H1 (cell line): Measurements from ENCODE around the gene XDH. TPM values are rescaled to one million over a fixed set of nuclear protein-coding genes. Genes with fewer than 3 reads are reported as not detected.

ENCODE experiments used
- CTCF ChIA-PET: fragments of 300-600 bp; sonication (Branson Sonifier 250); formaldehyde crosslinking; loops from one replicate; lab custom pipeline; 2021; ENCODE audit not compliant: partially characterized antibody; lab: Charles Lee
- POLR2A ChIA-PET: fragments of 300-600 bp; sonication (Branson Sonifier 250); formaldehyde crosslinking; loops from one replicate; lab custom pipeline; 2021; ENCODE audit warnings: inconsistent platforms; ENCODE audit not compliant: partially characterized antibody; lab: Charles Lee
- DNase-seq, 2 experiments: peaks; one replicate each; pipeline versions ENCODE4 v3.0.0 to v3.0.0-alpha.2; 2010 to 2022; ENCODE audit warnings: low spot score in 2 of 2, low read depth in 1 of 2, mixed read lengths in 1 of 2
- FAIRE-seq: peaks from 2 replicates; lab custom pipeline; 2011; peaks lifted over from hg19 to GRCh38; lab: Jason Lieb, UNC
- H2AFZ ChIP-seq: 2 replicates; pipeline ENCODE4 v1.8.1; 2012; ENCODE audit warnings: low read length, inconsistent platforms
- H2AK5ac ChIP-seq: 2 replicates; pipeline ENCODE4 v1.6.1; 2013; ENCODE audit warnings: low read depth, low read length
- H2BK120ac ChIP-seq: replicated peaks from 2 replicates; pipeline ENCODE3; 2013; ENCODE audit warnings: low read depth, low read length, inconsistent platforms
- H2BK12ac ChIP-seq: 2 replicates; pipeline ENCODE4 v1.6.1; 2013; ENCODE audit warnings: low read depth, low read length
- H2BK15ac ChIP-seq: 2 replicates; pipeline ENCODE4 v1.6.1; 2013; ENCODE audit warnings: low read length
- H2BK20ac ChIP-seq: 2 replicates; pipeline ENCODE4 v1.6.1; 2013; ENCODE audit warnings: low read length
- H2BK5ac ChIP-seq: 2 replicates; pipeline ENCODE4 v1.6.1; 2013; ENCODE audit warnings: low read depth, low read length
- H3K14ac ChIP-seq: 2 replicates; pipeline ENCODE4 v1.6.1; 2013; ENCODE audit warnings: inconsistent platforms; ENCODE audit not compliant: insufficient read length
- H3K18ac ChIP-seq: 2 replicates; pipeline ENCODE4 v1.6.1; 2013; ENCODE audit warnings: low read length; ENCODE audit errors: extremely low read depth
- H3K23ac ChIP-seq: 2 replicates; pipeline ENCODE4 v1.6.1; 2013; ENCODE audit warnings: inconsistent platforms; ENCODE audit not compliant: insufficient read length
- H3K23me2 ChIP-seq: 2 replicates; pipeline ENCODE4 v1.6.1; 2013; ENCODE audit warnings: low read depth, low read length
- H3K27ac ChIP-seq: 2 replicates; pipeline ENCODE4 v1.6.1; 2011; ENCODE audit warnings: low read depth, low read length, inconsistent platforms
- H3K27me3 ChIP-seq, 4 experiments: replicated peaks in 1 of 4; 1 replicate in 1 of 4; 2 replicates in 3 of 4; pipeline versions ENCODE4 v1.6.1 to v1.8.1; 2011 to 2013; ENCODE audit warnings: low read length in 3 of 4, mild to moderate bottlenecking in 3 of 4, inconsistent platforms in 2 of 4, mixed read lengths in 2 of 4, moderate library complexity in 1 of 4; ENCODE audit not compliant: control insufficient read depth in 3 of 4, insufficient read depth in 3 of 4; ENCODE audit errors: extremely low read depth in 1 of 4
- H3K36me3 ChIP-seq, 4 experiments: 2 replicates each; pipeline versions ENCODE4 v1.6.1 to v1.8.1; 2011 to 2013; ENCODE audit warnings: mild to moderate bottlenecking in 4 of 4, low read length in 3 of 4, moderate library complexity in 2 of 4, control low read depth in 1 of 4, inconsistent platforms in 1 of 4; ENCODE audit not compliant: insufficient read depth in 4 of 4, control insufficient read depth in 2 of 4
- H3K4ac ChIP-seq: replicated peaks from 2 replicates; pipeline ENCODE3; 2013; ENCODE audit warnings: low read length, low read depth, mixed read lengths, inconsistent platforms; ENCODE audit not compliant: insufficient read length
- H3K4me1 ChIP-seq, 4 experiments: replicated peaks in 1 of 4; 1 replicate in 1 of 4; 2 replicates in 3 of 4; pipeline versions ENCODE4 v1.6.1 to v1.8.1; 2011 to 2013; ENCODE audit warnings: low read length in 3 of 4, inconsistent platforms in 2 of 4, mixed read lengths in 1 of 4; ENCODE audit not compliant: insufficient read depth in 4 of 4, control insufficient read depth in 3 of 4
- H3K4me2 ChIP-seq, 2 experiments: 2 replicates each; pipeline versions ENCODE4 v1.6.1 to v1.8.1; 2011 to 2013; ENCODE audit warnings: low read depth in 2 of 2, low read length in 2 of 2, control low read depth in 1 of 2, inconsistent platforms in 1 of 2, mild to moderate bottlenecking in 1 of 2; ENCODE audit not compliant: insufficient read depth in 1 of 2
- H3K4me3 ChIP-seq, 4 experiments: fragments of 200-600, 300-600 bp in 1 of 4; sonication (generic), shearing (Covaris generic), sonication (Bioruptor Twin) in 1 of 4; 2 replicates each; pipeline versions ENCODE4 v1.5.1 to v1.8.1; 2011 to 2016; ENCODE audit warnings: low read length in 4 of 4, low read depth in 3 of 4, control low read depth in 2 of 4, inconsistent platforms in 2 of 4, mild to moderate bottlenecking in 2 of 4, mixed read lengths in 1 of 4, moderate library complexity in 1 of 4; ENCODE audit not compliant: insufficient read depth in 2 of 4; ENCODE audit errors: extremely low read depth in 1 of 4
- H3K56ac ChIP-seq: replicated peaks from 2 replicates; pipeline ENCODE3; 2013; ENCODE audit warnings: low read depth, mild to moderate bottlenecking, mixed read lengths, low read length, inconsistent platforms; ENCODE audit not compliant: insufficient read length
- H3K79me1 ChIP-seq: 2 replicates; pipeline ENCODE4 v1.6.1; 2013; ENCODE audit warnings: low read depth, low read length, control low read depth
- H3K79me2 ChIP-seq, 2 experiments: 2 replicates each; pipeline versions ENCODE4 v1.6.1 to v1.8.1; 2012 to 2013; ENCODE audit warnings: low read length in 2 of 2, mild to moderate bottlenecking in 2 of 2, inconsistent platforms in 1 of 2; ENCODE audit not compliant: insufficient read depth in 2 of 2, control insufficient read depth in 1 of 2
- H3K9ac ChIP-seq, 4 experiments: replicated peaks in 1 of 4; 1 replicate in 1 of 4; 2 replicates in 3 of 4; pipeline versions ENCODE4 v1.6.1 to v1.8.1; 2011 to 2013; ENCODE audit warnings: low read depth in 3 of 4, low read length in 3 of 4, control low read depth in 2 of 4, mild to moderate bottlenecking in 2 of 4, moderate library complexity in 2 of 4, inconsistent platforms in 1 of 4; ENCODE audit errors: extremely low read depth in 1 of 4
- H3K9me3 ChIP-seq, 2 experiments: 2 replicates each; pipeline versions ENCODE4 v1.6.1 to v1.8.1; 2012 to 2013; ENCODE audit warnings: mild to moderate bottlenecking in 2 of 2, moderate library complexity in 2 of 2, control low read depth in 1 of 2, inconsistent platforms in 1 of 2, low read depth in 1 of 2, low read length in 1 of 2, mixed read lengths in 1 of 2; ENCODE audit not compliant: insufficient read depth in 2 of 2
- H4K20me1 ChIP-seq, 2 experiments: replicated peaks in 1 of 2; 2 replicates each; pipeline versions ENCODE3 to v1.8.1; 2011 to 2013; ENCODE audit warnings: inconsistent platforms in 2 of 2, low read length in 2 of 2, mild to moderate bottlenecking in 1 of 2; ENCODE audit not compliant: insufficient read depth in 2 of 2, control insufficient read depth in 1 of 2
- H4K5ac ChIP-seq: 2 replicates; pipeline ENCODE4 v1.6.1; 2013; ENCODE audit warnings: low read length, low read depth, mixed read lengths, inconsistent platforms; ENCODE audit not compliant: insufficient read length
- H4K8ac ChIP-seq: 2 replicates; pipeline ENCODE4 v1.8.0; 2013; ENCODE audit warnings: mild to moderate bottlenecking, moderate library complexity, low read length, inconsistent platforms; ENCODE audit not compliant: insufficient read depth; ENCODE audit errors: extremely low read depth
- H4K91ac ChIP-seq: replicated peaks from 2 replicates; pipeline ENCODE3; 2013; ENCODE audit warnings: low read length, mixed read lengths, inconsistent platforms; ENCODE audit not compliant: insufficient read length
- CHD1 ChIP-seq: IDR thresholded peaks from 2 replicates; pipeline ENCODE4 v1.6.1; 2012; ENCODE audit warnings: low read depth, low read length, improper control_type of control experiment
- FOSL1 ChIP-seq: IDR thresholded peaks from 2 replicates; pipeline ENCODE4 v1.6.1; 2011; ENCODE audit warnings: mild to moderate bottlenecking, low read depth, low read length, moderate library complexity; ENCODE audit not compliant: insufficient read depth
- KDM1A ChIP-seq: fragments of 200-600, 300-600 bp; sonication (generic); IDR thresholded peaks from 2 replicates; pipeline ENCODE4 v1.7.1; 2016; ENCODE audit warnings: mild to moderate bottlenecking, low read length, borderline replicate concordance
- NRF1 ChIP-seq: IDR thresholded peaks from 2 replicates; pipeline ENCODE4 v1.6.1; 2011; ENCODE audit warnings: mild to moderate bottlenecking, low read depth, low read length, improper control_type of control experiment
- POU5F1 ChIP-seq: IDR thresholded peaks from 2 replicates; pipeline ENCODE4 v1.6.1; 2011; ENCODE audit warnings: low read depth, mild to moderate bottlenecking, low read length, moderate library complexity
- RXRA ChIP-seq: IDR thresholded peaks from 2 replicates; pipeline ENCODE4 v1.6.1; 2011; ENCODE audit warnings: low read depth, mild to moderate bottlenecking, low read length, moderate library complexity; ENCODE audit not compliant: insufficient read depth
- TBP ChIP-seq: IDR thresholded peaks from 2 replicates; pipeline ENCODE4 v1.6.1; 2011; ENCODE audit warnings: low read depth, low read length, improper control_type of control experiment
- TEAD4 ChIP-seq: IDR thresholded peaks from 2 replicates; pipeline ENCODE4 v1.6.1; 2012; ENCODE audit warnings: low read depth, low read length, inconsistent platforms, mixed read lengths
- ZNF274 ChIP-seq: IDR thresholded peaks from 2 replicates; pipeline ENCODE4 v1.7.0; 2012; ENCODE audit warnings: low read length, borderline replicate concordance; ENCODE audit errors: extremely low read depth
- WGBS, 2 experiments: shearing (Covaris generic) in 1 of 2; methylation state at CpG; one replicate each; pipeline versions ENCODE4 v1.1.6 to v1.1.7; 2013 to 2015; ENCODE audit warnings: low lambda C conversion rate in 2 of 2, mixed read lengths in 2 of 2, inconsistent platforms in 1 of 2, low coverage in 1 of 2, missing lambda C conversion rate in 1 of 2; ENCODE audit not compliant: insufficient replicate concordance in 2 of 2, insufficient coverage in 1 of 2, insufficient read length in 1 of 2; ENCODE audit errors: extremely low coverage in 1 of 2, missing lambda C conversion rate in 1 of 2; 5-methylcytosine and 5-hydroxymethylcytosine counted together
- polyA plus RNA-seq, 7 experiments: library from polyadenylated mRNA; depleted of rRNA in 3 of 7; stranded (reverse) in 5 of 7; unstranded in 2 of 7; fragments of >200 nt in 5 of 7; fragments of 200-250 nt in 2 of 7; gene quantifications; 1 replicate in 5 of 7; 2 replicates in 1 of 7; 4 replicates in 1 of 7; pipeline versions ENCODE4 v1.2.1 to v1.2.3, GENCODE V29; 2011 to 2013; ENCODE audit warnings: missing spikeins in 2 of 7, mixed read lengths in 2 of 7
- total RNA-seq: library from RNA; stranded (reverse); fragmentation: NEBNext Ultra II Directional; extraction: Animal tissue kit (Norgen Biotek cat#: 25700); gene quantifications from 2 replicates; pipeline ENCODE4 v1.2.1, GENCODE V29; 2021
- TF ChIP-seq, protein P1 (sequence below): IDR thresholded peaks from 2 replicates; pipeline ENCODE4 v1.6.1; 2011; ENCODE audit warnings: low read depth, mild to moderate bottlenecking, low read length; ENCODE audit not compliant: insufficient read depth
- TF ChIP-seq, protein P2 (sequence below): IDR thresholded peaks from 2 replicates; pipeline ENCODE4 v1.6.1; 2012; ENCODE audit warnings: inconsistent platforms

XDH gene
- total and polyA plus RNA-seq, 2 of the 8 experiments (the other 6 are each of a cell fraction or from before 2014, with no cell fraction given) = 0.68 to 1.2 TPM

DNA sequence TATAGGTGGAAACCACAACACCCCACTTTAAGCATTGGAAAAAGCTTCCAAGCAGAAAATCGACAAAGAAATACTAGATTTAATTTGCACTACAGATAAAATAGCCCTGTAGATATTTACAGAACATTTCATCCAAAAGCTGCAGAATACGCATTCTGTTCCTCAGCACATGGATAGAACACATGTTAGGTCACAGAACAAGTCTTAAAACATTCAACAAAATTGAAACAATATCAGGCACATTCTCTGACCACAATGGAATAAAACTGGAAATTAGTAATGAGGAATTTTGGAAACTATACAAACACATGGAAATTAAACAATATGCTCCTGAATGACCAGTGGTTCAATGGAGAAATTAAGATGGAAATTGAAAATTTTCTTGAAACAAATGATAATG is 27.8 kb upstream of the XDH start:
- no peaks in the 10 kb centered on the region for H4K20me1 ChIP-seq
- no peak for TF ChIP-seq ZNF274
- no peak for TF ChIP-seq NRF1
- no peak for TF ChIP-seq TEAD4
- no peak for TF ChIP-seq RXRA
- TF ChIP-seq FOSL1 = no peak
- no peak for TF ChIP-seq POU5F1
- TF ChIP-seq TBP = no peak
- no peak for TF ChIP-seq KDM1A
- TF ChIP-seq, protein P1, sequence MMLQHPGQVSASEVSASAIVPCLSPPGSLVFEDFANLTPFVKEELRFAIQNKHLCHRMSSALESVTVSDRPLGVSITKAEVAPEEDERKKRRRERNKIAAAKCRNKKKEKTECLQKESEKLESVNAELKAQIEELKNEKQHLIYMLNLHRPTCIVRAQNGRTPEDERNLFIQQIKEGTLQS = no peak
- TF ChIP-seq, protein P2, sequence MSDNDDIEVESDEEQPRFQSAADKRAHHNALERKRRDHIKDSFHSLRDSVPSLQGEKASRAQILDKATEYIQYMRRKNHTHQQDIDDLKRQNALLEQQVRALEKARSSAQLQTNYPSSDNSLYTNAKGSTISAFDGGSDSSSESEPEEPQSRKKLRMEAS = no peak
- TF ChIP-seq CHD1 = no peak
- H3K4me3 ChIP-seq = no peak overlapping the region
- H3K4me2 ChIP-seq = no peak overlapping the region
- H2BK15ac ChIP-seq = no peak overlapping the region
- no peak overlapping the region for H3K56ac ChIP-seq
- H2AFZ ChIP-seq = no peak overlapping the region
- no peaks in the 10 kb centered on the region for H3K79me2 ChIP-seq
- no peak overlapping the region for H3K4ac ChIP-seq
- H3K18ac ChIP-seq = no peak overlapping the region
- H2BK12ac ChIP-seq = no peak overlapping the region
- ChIA-PET POLR2A (no interaction called here), CTCF (interaction anchor here (1.5 to 1.6 kb wide), 2 partner anchors 12 to 14 kb away, joined by 3 read pairs; no protein-coding TSS in a partner anchor)
- no peak overlapping the region for H2BK120ac ChIP-seq
- H4K5ac ChIP-seq = no peak overlapping the region
- peaks cover 14 to 15% of the 10 kb centered on the region in 2 experiments for H3K9me3 ChIP-seq
- no peak overlapping the region for H3K14ac ChIP-seq
- no peak overlapping the region for H3K9ac ChIP-seq
- no peak overlapping the region for H2BK20ac ChIP-seq
- WGBS, 2 experiments = 80% methylated on average over 2 of the region's 2 CpGs; no CpG with 5 or more reads in 1 of the 2 experiments
- H2BK5ac ChIP-seq = no peak overlapping the region
- no peaks in the 10 kb centered on the region for H3K27me3 ChIP-seq
- no peaks in the 10 kb centered on the region for H3K23me2 ChIP-seq
- no peak overlapping the region for H3K27ac ChIP-seq
- H4K91ac ChIP-seq = no peak overlapping the region
- H3K23ac ChIP-seq = no peak overlapping the region
- FAIRE-seq (no peak), DNase-seq (no peak)
- no peak overlapping the region for H4K8ac ChIP-seq
- H3K79me1 ChIP-seq = no peaks in the 10 kb centered on the region
- no peak overlapping the region for H2AK5ac ChIP-seq
- H3K36me3 ChIP-seq = no peaks in the 10 kb centered on the region
- no peaks in the 10 kb centered on the region for H3K4me1 ChIP-seq
